Spleen (tissue), 11 donors: ENCODE data around the gene DCXR. TPM values are rescaled to one million over a fixed set of nuclear protein-coding genes. Genes with fewer than 3 reads are reported as not detected.
A peak's percentile ranks its signal among the peaks of the same experiment; 100 is the strongest.

Experiments used
- DNase-seq: peaks from one replicate; pipeline ENCODE4 v3.0.0-alpha.2; 2020
- H3K27ac ChIP-seq, 8 donors: fragments of 200-600 bp; sonication (generic) in 7 of 8; 1 replicate in 4 of 8; 2 replicates in 4 of 8; pipeline versions ENCODE4 v1.5.0 to v1.8.0; 2016 to 2021; ENCODE audit warnings: inconsistent platforms in 4 of 8, mild to moderate bottlenecking in 4 of 8, moderate library complexity in 1 of 8
- H3K27me3 ChIP-seq, 7 donors: fragments of 200-600 bp; sonication (generic) in 6 of 7; replicated peaks in 1 of 7; 1 replicate in 4 of 7; 2 replicates in 3 of 7; pipeline versions ENCODE4 v1.5.0 to v1.8.0; 2016 to 2021; ENCODE audit warnings: inconsistent platforms in 3 of 7, mild to moderate bottlenecking in 1 of 7
- H3K36me3 ChIP-seq, 6 donors: fragments of 200-600 bp; sonication (generic) in 5 of 6; 1 replicate in 4 of 6; 2 replicates in 2 of 6; pipeline versions ENCODE4 v1.5.0 to v1.8.0; 2016 to 2021; ENCODE audit warnings: inconsistent platforms in 2 of 6
- H3K4me1 ChIP-seq, 6 donors: fragments of 200-600 bp; sonication (generic) in 5 of 6; 1 replicate in 3 of 6; 2 replicates in 3 of 6; pipeline versions ENCODE4 v1.5.0 to v1.8.0; 2016 to 2021; ENCODE audit warnings: inconsistent platforms in 3 of 6
- H3K4me3 ChIP-seq, 8 donors: fragments of 200-600 bp; sonication (generic) in 7 of 8; 1 replicate in 4 of 8; 2 replicates in 4 of 8; pipeline versions ENCODE4 v1.5.0 to v1.8.0; 2016 to 2021; ENCODE audit warnings: inconsistent platforms in 4 of 8, mild to moderate bottlenecking in 4 of 8, moderate library complexity in 2 of 8
- H3K9me3 ChIP-seq, 8 donors: fragments of 200-600 bp; sonication (generic) in 7 of 8; 1 replicate in 4 of 8; 2 replicates in 4 of 8; pipeline versions ENCODE4 v1.5.0 to v1.8.0; 2016 to 2021; ENCODE audit warnings: inconsistent platforms in 4 of 8
- POLR2A ChIP-seq, 3 donors: fragments of 450-650 bp; IDR thresholded peaks; one replicate each; pipeline ENCODE4 v1.5.1; 2017; ENCODE audit warnings: antibody characterized with exemption in 3 of 3, mild to moderate bottlenecking in 1 of 3
- POLR2AphosphoS5 ChIP-seq, 3 donors: sonication (generic); formaldehyde crosslinking; IDR thresholded peaks; one replicate each; pipeline ENCODE4 v1.5.1; 2017; ENCODE audit warnings: antibody characterized with exemption in 3 of 3
- WGBS, 5 donors: extraction: QIAGEN DNeasy Blood & Tissue Kit in 3 of 5; methylation state at CpG; one replicate each; pipeline versions ENCODE4 v1.1.5 to v1.1.7; 2013 to 2018; 5-methylcytosine and 5-hydroxymethylcytosine counted together
- intact Hi-C: fragments of 100-400 bp; cut with DNase I; formaldehyde crosslinking; loops from one replicate; pipeline ENCODE4 v1.15.0; 2023; ENCODE audit warnings: low total_unique reads
- polyA plus RNA-seq, 3 donors: library from polyadenylated mRNA; stranded (reverse); fragments of 200-250 nt; gene quantifications; one replicate each; pipeline ENCODE4 v1.2.1, GENCODE V29; 2013
- total RNA-seq, 7 donors: library from RNA; depleted of rRNA in 3 of 7; stranded (reverse); fragments of >200 nt in 3 of 7; fragmentation: NEBNext Ultra II Directional in 4 of 7; extraction: Animal tissue kit (Norgen Biotek cat#: 25700) in 4 of 7; gene quantifications; one replicate each; pipeline versions ENCODE4 v1.1.0 to v1.2.1, GENCODE V29; 2016 to 2021
- TF ChIP-seq, protein P1 (sequence below), 11 experiments: fragments of 200-600 bp in 7 of 11; fragments of 450-650 bp in 4 of 11; sonication (generic) in 4 of 11; IDR thresholded peaks in 8 of 11; conservative IDR thresholded peaks in 3 of 11; 1 replicate in 7 of 11; 2 replicates in 4 of 11; pipeline versions ENCODE4 v1.4.0 to v1.8.0; 2016 to 2021; ENCODE audit warnings: antibody characterized with exemption in 11 of 11, inconsistent platforms in 4 of 11, mild to moderate bottlenecking in 1 of 11
- donor health status: healthy with polysubstance abuse.
- donor health status: DM: no; HTN: no; CAD: no; lungs with moderate emphysema.
- donor health status: DM: no; HTN: no; CAD: no.
- donor health status: Bipolar disorder and iron deficiency.
- donor health status: healthy.
- donor health status: DM: no; HTN: no; CAD: no.
- donor health status: DM: yes; HTN: yes; CAD: no.

DCXR gene
- total and polyA plus RNA-seq, 10 donors: 44.2 to 88.0 (median 61.0) TPM

DNA sequence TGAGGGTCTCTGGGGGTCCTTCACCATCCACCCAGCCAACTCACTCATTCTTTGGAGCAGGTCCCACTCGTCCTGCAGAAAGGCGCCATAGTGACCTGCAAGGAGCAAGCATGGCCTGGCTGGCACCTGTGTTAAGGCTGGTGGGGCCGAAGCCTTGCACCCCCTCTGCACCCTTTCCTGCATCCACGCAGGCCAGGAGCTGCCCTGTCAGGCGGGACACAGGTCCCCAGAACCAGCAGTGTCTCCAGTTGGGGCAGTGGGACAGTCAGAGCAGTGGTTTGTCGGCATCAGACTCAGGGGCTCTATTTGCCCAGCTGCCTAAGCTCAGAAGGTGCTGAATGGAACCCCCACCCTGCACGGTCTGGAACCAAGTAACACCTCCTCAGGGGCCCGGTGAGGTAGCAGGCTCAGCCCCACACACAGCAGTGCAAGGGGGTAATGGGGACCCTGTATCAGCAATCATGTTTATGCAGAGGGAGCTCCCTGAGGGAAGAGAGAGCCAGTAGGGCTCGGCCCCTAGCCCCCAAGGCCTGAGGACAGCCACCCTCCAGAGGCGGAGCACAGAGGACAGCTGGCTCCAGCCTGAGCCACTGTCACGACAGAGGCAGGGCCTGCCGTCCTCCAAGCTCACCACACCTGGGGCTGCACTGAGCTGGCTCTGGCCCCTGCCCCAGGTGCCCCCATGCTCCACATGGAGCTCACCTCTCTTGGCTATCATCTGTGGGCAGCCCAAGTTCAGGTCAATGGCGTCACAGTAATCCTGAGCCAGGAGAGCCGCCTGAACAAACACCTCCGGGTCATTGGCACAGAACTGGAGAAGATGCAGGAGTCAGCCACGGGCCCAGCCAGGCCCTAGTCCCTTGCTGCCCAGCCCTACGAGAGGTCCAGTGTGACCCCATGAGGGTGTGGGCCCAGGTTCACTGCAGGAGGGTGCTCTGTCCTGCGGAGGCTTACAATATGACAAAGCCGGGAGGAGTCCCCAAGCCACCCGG, 26.2 kb upstream of the DCXR start:
- peak; percentile 46 for DNase-seq
- H3K4me3 ChIP-seq: peak overlapping the region in 2 of 8 donors; percentile 73 to 96
- H3K9me3 ChIP-seq: no peaks in the 10 kb centered on the region
- no peak for TF ChIP-seq POLR2A (IDR thresholded peaks at IDR 0.05)
- TF ChIP-seq, protein P1, sequence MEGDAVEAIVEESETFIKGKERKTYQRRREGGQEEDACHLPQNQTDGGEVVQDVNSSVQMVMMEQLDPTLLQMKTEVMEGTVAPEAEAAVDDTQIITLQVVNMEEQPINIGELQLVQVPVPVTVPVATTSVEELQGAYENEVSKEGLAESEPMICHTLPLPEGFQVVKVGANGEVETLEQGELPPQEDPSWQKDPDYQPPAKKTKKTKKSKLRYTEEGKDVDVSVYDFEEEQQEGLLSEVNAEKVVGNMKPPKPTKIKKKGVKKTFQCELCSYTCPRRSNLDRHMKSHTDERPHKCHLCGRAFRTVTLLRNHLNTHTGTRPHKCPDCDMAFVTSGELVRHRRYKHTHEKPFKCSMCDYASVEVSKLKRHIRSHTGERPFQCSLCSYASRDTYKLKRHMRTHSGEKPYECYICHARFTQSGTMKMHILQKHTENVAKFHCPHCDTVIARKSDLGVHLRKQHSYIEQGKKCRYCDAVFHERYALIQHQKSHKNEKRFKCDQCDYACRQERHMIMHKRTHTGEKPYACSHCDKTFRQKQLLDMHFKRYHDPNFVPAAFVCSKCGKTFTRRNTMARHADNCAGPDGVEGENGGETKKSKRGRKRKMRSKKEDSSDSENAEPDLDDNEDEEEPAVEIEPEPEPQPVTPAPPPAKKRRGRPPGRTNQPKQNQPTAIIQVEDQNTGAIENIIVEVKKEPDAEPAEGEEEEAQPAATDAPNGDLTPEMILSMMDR (IDR thresholded peaks at IDR 0.05 in 8 of 11, conservative IDR thresholded peaks at IDR 0.05 in 3 of 11): no peak
- TF ChIP-seq POLR2AphosphoS5 (IDR thresholded peaks at IDR 0.05): no peak
- H3K4me1 ChIP-seq: peaks cover 17 to 60% (median 39%) of the 10 kb centered on the region in 6 donors
- 85 to 91% (median 88%) methylated on average over 11 to 20 of the region's 20 CpGs for WGBS, 5 donors
- peaks cover 0 to 55% (median 46%) of the 10 kb centered on the region in 6 donors for H3K36me3 ChIP-seq
- H3K27ac ChIP-seq: peak overlapping the region in 2 of 8 donors; percentile 88 to 92
- H3K27me3 ChIP-seq: no peaks in the 10 kb centered on the region
- intact Hi-C loops: no loop called here

DNA sequence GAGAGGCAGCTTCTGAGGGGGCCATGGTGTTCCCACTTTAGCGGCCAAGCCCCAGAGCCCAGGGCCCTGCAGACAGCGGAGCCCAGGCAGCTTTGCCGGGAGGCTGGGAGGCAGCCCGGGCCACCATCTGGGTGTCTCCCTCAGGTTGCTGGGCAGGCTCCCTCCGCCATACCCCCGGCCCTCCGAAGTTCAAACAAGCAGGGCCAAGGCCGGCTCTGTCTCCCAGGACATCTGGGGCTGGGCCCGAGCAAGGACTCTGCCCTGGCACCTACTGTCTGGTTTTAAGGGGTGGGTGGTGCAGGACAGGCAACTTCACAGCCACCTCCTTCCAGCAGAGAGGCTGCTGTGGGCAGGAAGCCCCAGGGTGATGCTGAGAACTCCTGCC, 25.5 kb upstream of the DCXR start:
- H3K27ac ChIP-seq: no peak overlapping the region
- H3K27me3 ChIP-seq: no peaks in the 10 kb centered on the region
- no peak overlapping the region for H3K4me3 ChIP-seq
- no peak for DNase-seq
- H3K36me3 ChIP-seq: peaks cover 0 to 62% (median 54%) of the 10 kb centered on the region in 6 donors
- H3K9me3 ChIP-seq: no peaks in the 10 kb centered on the region
- TF ChIP-seq POLR2A (IDR thresholded peaks at IDR 0.05): no peak
- TF ChIP-seq, protein P1 (IDR thresholded peaks at IDR 0.05 in 8 of 11, conservative IDR thresholded peaks at IDR 0.05 in 3 of 11): no peak
- no peak for TF ChIP-seq POLR2AphosphoS5 (IDR thresholded peaks at IDR 0.05)
- whole genome bisulfite sequencing, 5 donors: 80 to 97% (median 93%) methylated on average over 1 to 9 of the region's 9 CpGs; no CpG with 5 or more reads in 1 of the 5 donors
- H3K4me1 ChIP-seq: peaks cover 17 to 67% (median 41%) of the 10 kb centered on the region in 6 donors
- intact Hi-C loops: no loop called here

DNA sequence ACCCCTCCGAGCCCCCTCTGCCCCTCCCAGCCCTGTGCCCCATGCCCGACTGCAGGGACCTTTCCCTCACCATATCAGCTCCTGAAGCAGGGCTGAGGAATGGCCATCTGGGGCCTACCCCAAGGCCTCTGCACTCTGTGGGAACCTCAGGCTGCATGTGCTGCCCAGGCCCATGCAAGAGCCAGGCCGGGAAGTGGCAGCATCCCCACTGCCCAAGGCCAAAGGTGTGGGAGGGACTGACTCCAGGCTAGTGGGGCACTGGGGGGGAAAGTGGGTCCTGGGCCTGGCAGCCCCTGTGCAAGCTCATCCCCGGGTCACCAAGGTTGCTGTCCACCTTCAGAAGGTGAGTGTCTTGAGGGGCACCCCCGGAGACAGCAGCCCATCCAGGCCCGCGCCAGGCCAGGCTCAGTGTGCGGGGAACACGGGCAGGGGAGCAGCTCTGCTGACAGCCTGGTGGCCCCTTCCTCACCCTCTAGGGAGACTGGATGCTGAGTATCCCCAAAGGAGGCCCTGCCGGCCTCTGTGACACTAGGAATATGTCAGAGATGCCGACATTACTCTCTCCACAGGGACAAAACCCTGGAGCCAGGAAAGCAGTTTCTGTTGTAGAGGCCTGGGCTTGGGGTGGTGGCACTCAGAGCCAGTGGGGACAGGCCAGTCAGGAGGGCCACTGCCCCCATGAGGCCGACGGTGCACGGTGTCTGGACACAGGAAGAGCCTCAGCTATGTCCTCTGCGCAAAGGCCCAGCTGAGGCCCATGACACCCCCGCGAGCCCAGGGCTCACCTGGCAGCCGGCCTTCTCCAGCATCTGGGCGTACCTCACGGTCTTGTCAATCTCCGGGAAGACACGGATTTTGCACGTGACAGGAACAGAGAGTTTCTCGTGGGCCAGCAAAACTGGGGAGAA, 24.8 kb upstream of the DCXR start:
- WGBS, 5 donors: 75 to 95% (median 86%) methylated on average over 17 to 24 of the region's 24 CpGs
- Histone ChIP-seq H3K36me3 (peaks cover 0 to 69% (median 60%) of the 10 kb centered on the region in 6 donors), H3K27ac (no peak overlapping the region), H3K4me3 (no peak overlapping the region), H3K4me1 (peaks cover 17 to 74% (median 41%) of the 10 kb centered on the region in 6 donors), H3K27me3 (no peaks in the 10 kb centered on the region), H3K9me3 (no peaks in the 10 kb centered on the region)
- TF ChIP-seq POLR2A (IDR thresholded peaks at IDR 0.05): no peak
- no peak for TF ChIP-seq POLR2AphosphoS5 (IDR thresholded peaks at IDR 0.05)
- TF ChIP-seq, protein P1 (IDR thresholded peaks at IDR 0.05 in 8 of 11, conservative IDR thresholded peaks at IDR 0.05 in 3 of 11): no peak
- DNase-seq: peak; percentile 67
- intact Hi-C loops: no loop called here
